GM12865 (cell line): ENCODE data around the gene RNF166.
A peak's percentile ranks its signal among the peaks of the same experiment; 100 is the strongest.

Experiments
- DNase-seq: peaks from one replicate; pipeline ENCODE4 v3.0.0; 2010; ENCODE audit warnings: low read depth
- H3K4me3 ChIP-seq: 2 replicates; pipeline ENCODE4 v1.5.1; 2011; ENCODE audit warnings: mild to moderate bottlenecking, low read depth, low read length, control low read depth
- CTCF ChIP-seq: IDR thresholded peaks from 2 replicates; pipeline ENCODE4 v1.5.1; 2011; ENCODE audit warnings: low read length, control low read depth, low read depth, inconsistent platforms; ENCODE audit not compliant: insufficient read depth; ENCODE audit errors: missing control alignments

RNF166 gene

GRCh38 chr16:88662222-88662842, 43.9 kb downstream of the RNF166 start:
- TF ChIP-seq CTCF = no peak
- no peak for DNase-seq

GRCh38 chr16:88661468-88661867, 44.7 kb downstream of the RNF166 start:
- no peak for DNase-seq

More at GRCh38 chr16:88662222-88662842, 43.9 kb downstream of the RNF166 start:
- H3K4me3 ChIP-seq = peak overlapping the region; percentile 95

GRCh38 chr16:88659160-88659559, 47.0 kb downstream of the RNF166 start:
- no peak overlapping the region for H3K4me3 ChIP-seq
- DNase-seq = no peak
- TF ChIP-seq CTCF = no peak

More at GRCh38 chr16:88661468-88661867, 44.7 kb downstream of the RNF166 start:
- no peak for TF ChIP-seq CTCF
- H3K4me3 ChIP-seq = peak overlapping the region; percentile 95

- TF ChIP-seq CTCF = no peak
- DNase-seq = no peak
- no peak overlapping the region for H3K4me3 ChIP-seq
Measured at GRCh38 chr16:88658714-88659113, 47.5 kb downstream of the RNF166 start.

- no peak overlapping the region for H3K4me3 ChIP-seq
- no peak for TF ChIP-seq CTCF
Measured at GRCh38 chr16:88657371-88657770, 48.8 kb downstream of the RNF166 start.

GRCh38 chr16:88656291-88656980, 49.8 kb downstream of the RNF166 start:
- TF ChIP-seq CTCF = no peak
- no peak for DNase-seq

More at GRCh38 chr16:88657371-88657770, 48.8 kb downstream of the RNF166 start:
- DNase-seq = no peak

GRCh38 chr16:88655733-88656281, 50.4 kb downstream of the RNF166 start:
- DNase-seq = no peak
- no peak for TF ChIP-seq CTCF
- no peak overlapping the region for H3K4me3 ChIP-seq

More at GRCh38 chr16:88656291-88656980, 49.8 kb downstream of the RNF166 start:
- no peak overlapping the region for H3K4me3 ChIP-seq
